Type B pancreatic cell (in vitro differentiated cells): ENCODE data around the gene ANKRD33B. TPM values are rescaled to one million over a fixed set of nuclear protein-coding genes. Genes with fewer than 3 reads are reported as not detected.

Source experiments
- DNase-seq: peaks from one replicate; pipeline ENCODE4 v3.0.0; 2021; ENCODE audit warnings: mixed read lengths; ENCODE audit not compliant: unreplicated experiment; ENCODE audit errors: extremely low spot score
- H3K27ac Mint-ChIP-seq: 2 replicates; pipeline ENCODE4 v1.8.0; 2021; ENCODE audit warnings: mild to moderate bottlenecking, mixed read lengths
- H3K27me3 Mint-ChIP-seq: 2 replicates; pipeline ENCODE4 v1.8.0; 2021; ENCODE audit warnings: mixed read lengths
- H3K36me3 Mint-ChIP-seq: 2 replicates; pipeline ENCODE4 v1.8.0; 2021; ENCODE audit warnings: mixed read lengths
- H3K4me1 Mint-ChIP-seq: one replicate; pipeline ENCODE4 v1.8.0; 2021; ENCODE audit warnings: mixed read lengths; ENCODE audit not compliant: unreplicated experiment
- H3K4me3 Mint-ChIP-seq: 2 replicates; pipeline ENCODE4 v1.8.0; 2021; ENCODE audit warnings: mild to moderate bottlenecking, mixed read lengths
- H3K9me3 Mint-ChIP-seq: 2 replicates; pipeline ENCODE4 v1.8.0; 2021; ENCODE audit warnings: mixed read lengths
- total RNA-seq: library from RNA; stranded (reverse); gene quantifications from 2 replicates; pipeline ENCODE4 v1.2.1, GENCODE V29; 2021; ENCODE audit warnings: low replicate concordance
- TF ChIP-seq, protein P1 (sequence below): fragments of 200-600 bp; sonication (generic); conservative IDR thresholded peaks from 2 replicates; pipeline ENCODE4 v1.5.0; 2021; ENCODE audit warnings: antibody characterized with exemption, mild to moderate bottlenecking

ANKRD33B gene
- total RNA-seq, 1 donor from 2014 or later: 3.4 TPM

DNA sequence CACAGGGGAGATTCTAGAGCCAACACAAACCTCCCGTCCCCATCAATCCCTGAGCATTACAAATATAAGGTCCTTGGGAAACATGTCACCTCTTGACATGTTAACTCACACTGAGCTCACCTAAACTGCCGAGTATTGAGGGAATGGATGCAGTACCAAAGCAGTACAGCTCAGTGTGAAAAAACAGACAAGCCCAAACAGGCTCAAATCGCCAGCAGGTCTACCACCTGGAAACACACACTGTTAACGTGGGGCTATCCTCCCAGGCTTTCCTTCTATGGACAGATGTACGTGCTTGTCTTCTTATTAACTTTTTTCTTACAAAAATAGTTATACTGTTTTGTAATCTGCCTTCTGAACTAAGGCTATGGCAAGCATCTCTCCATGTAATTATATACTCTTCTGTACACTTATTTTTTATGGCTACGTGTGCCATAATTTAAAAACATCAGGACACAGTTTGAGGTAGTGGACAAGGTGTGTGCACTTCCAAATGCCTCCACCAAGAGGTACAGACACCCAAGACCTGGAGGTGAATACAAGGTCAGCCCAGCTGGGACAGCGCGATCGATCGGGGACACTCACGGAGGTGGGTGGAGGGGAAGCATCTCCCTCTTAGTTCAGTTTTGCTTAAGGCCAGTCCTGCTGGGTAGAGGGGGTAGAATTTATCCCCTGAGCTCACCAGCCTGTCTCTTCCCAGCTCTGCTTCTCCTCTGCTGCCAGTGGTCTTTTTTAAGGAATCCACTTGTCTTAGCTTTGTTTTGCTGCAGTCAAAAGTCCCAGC, 120.6 kb downstream of the ANKRD33B start:
- H3K4me1 Mint-ChIP-seq: peaks cover 5% of the 10 kb centered on the region
- DNase-seq: no peak
- H3K27ac Mint-ChIP-seq: no peak overlapping the region
- TF ChIP-seq, protein P1, sequence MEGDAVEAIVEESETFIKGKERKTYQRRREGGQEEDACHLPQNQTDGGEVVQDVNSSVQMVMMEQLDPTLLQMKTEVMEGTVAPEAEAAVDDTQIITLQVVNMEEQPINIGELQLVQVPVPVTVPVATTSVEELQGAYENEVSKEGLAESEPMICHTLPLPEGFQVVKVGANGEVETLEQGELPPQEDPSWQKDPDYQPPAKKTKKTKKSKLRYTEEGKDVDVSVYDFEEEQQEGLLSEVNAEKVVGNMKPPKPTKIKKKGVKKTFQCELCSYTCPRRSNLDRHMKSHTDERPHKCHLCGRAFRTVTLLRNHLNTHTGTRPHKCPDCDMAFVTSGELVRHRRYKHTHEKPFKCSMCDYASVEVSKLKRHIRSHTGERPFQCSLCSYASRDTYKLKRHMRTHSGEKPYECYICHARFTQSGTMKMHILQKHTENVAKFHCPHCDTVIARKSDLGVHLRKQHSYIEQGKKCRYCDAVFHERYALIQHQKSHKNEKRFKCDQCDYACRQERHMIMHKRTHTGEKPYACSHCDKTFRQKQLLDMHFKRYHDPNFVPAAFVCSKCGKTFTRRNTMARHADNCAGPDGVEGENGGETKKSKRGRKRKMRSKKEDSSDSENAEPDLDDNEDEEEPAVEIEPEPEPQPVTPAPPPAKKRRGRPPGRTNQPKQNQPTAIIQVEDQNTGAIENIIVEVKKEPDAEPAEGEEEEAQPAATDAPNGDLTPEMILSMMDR: no peak
- H3K27me3 Mint-ChIP-seq: no peaks in the 10 kb centered on the region
- no peak overlapping the region for H3K4me3 Mint-ChIP-seq
- peaks cover 34% of the 10 kb centered on the region for H3K36me3 Mint-ChIP-seq
- H3K9me3 Mint-ChIP-seq: peaks cover 5% of the 10 kb centered on the region

DNA sequence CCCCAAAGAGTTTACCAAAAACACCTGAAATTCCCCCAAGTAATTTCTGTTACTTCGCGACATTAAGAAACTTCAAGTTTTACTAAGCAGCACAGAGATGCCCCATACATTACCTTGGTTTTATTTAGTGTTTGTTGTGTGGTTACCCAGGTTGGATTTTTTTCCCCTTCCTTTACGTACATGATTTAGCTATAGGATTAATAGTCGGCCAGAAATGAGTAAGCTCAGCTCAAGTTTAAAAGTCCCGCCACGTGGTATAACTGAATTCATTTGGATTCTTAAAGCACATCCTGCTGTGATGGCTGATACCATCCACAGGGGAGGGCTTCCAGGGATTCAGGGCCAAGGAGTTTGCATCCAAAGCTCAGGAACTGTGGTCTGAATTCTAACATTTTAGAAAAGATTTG, 121.2 kb downstream of the ANKRD33B start:
- H3K4me1 Mint-ChIP-seq: peaks cover 5% of the 10 kb centered on the region
- DNase-seq: no peak
- TF ChIP-seq, protein P1: no peak
- no peaks in the 10 kb centered on the region for H3K27me3 Mint-ChIP-seq
- H3K9me3 Mint-ChIP-seq: peaks cover 5% of the 10 kb centered on the region
- H3K27ac Mint-ChIP-seq: no peak overlapping the region
- H3K36me3 Mint-ChIP-seq: peaks cover 37% of the 10 kb centered on the region
- H3K4me3 Mint-ChIP-seq: no peak overlapping the region

DNA sequence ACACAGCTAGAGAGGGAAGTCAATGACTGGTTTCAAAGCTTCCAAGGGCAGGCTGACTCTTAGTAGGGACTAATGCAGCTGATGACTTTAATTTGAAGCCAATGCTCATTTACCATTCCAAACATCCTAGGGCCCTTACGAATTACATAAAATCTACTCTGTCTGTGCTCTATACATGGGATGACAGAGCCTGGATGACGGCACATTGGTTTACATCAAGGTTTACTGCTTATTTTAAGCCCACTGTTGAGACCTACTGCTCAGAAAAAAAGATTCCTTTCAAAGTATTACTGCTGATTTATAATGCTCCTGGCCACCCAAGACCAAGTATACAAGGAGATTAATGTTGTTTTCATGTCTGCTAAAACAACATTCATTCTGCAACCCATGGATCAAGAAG, 123.0 kb downstream of the ANKRD33B start:
- H3K9me3 Mint-ChIP-seq: peaks cover 5% of the 10 kb centered on the region
- no peak for DNase-seq
- no peaks in the 10 kb centered on the region for H3K27me3 Mint-ChIP-seq
- TF ChIP-seq, protein P1: no peak
- H3K36me3 Mint-ChIP-seq: peaks cover 39% of the 10 kb centered on the region
- peaks cover 9% of the 10 kb centered on the region for H3K4me1 Mint-ChIP-seq
- no peak overlapping the region for H3K27ac Mint-ChIP-seq
- H3K4me3 Mint-ChIP-seq: no peak overlapping the region

DNA sequence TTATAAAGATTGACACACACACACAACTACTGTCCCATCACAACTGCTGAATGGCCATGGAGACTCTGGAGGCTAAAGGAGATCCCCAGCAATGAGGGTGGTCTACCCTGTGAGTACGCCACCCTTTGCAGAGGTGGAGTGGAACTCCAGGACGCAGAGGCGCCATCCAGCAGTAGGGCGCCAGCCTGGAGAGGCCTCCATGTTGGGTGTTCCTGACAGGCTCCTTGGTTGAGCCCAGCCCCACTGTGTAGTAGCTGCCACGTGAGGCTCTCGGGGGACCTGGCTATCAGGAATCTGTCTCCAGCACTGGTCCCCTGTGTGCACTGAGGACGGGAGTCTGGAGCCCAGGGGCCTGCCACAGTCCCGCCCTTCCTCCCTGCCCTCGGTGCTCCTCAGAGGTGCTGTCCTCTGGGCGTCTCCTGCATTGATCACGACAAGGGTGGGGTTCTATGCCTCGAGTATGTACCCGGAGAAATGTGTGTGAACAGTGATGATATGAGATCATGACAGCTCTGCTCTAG, 124.8 kb downstream of the ANKRD33B start:
- TF ChIP-seq, protein P1: no peak
- no peaks in the 10 kb centered on the region for H3K27me3 Mint-ChIP-seq
- peaks cover 9% of the 10 kb centered on the region for H3K4me1 Mint-ChIP-seq
- no peak overlapping the region for H3K4me3 Mint-ChIP-seq
- peaks cover 39% of the 10 kb centered on the region for H3K36me3 Mint-ChIP-seq
- no peak overlapping the region for H3K27ac Mint-ChIP-seq
- H3K9me3 Mint-ChIP-seq: peaks cover 5% of the 10 kb centered on the region
- no peak for DNase-seq

DNA sequence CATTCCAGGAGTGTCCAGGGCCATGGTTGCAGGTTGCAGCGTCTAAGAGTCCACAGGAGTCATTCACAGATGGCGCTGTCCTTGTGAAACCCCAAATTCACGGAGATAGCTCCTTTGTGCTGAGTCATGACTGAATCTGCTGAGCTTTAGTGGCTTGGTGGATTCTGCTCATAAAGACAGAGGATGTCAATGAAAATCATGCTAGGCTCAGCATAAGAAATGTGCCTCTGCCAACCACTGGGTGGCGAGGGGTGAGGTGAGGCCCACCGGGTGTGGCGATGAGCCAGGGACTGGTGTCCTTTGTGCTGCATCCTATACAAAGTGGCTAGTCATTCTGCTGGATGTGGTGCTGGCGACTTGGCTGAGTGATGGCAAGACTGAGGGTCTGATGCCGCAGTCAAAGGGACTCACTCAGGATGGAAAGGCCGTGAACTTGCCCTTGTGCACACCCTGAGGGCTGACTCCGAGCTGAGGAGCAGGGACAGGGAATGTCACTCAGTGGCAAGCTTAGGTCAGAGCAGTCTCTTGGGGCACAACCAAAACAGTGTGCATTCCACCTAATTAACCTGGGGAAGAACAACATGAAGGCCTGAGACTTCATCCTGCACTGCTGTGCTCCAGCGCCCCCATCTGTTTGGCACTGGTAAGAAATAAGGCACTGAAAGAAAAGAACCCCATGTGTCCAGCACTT, 125.7 kb downstream of the ANKRD33B start:
- DNase-seq: no peak
- Mint-ChIP-seq H3K4me1 (peaks cover 9% of the 10 kb centered on the region), H3K27me3 (no peaks in the 10 kb centered on the region), H3K36me3 (peaks cover 39% of the 10 kb centered on the region), H3K27ac (no peak overlapping the region), H3K4me3 (no peak overlapping the region), H3K9me3 (peaks cover 5% of the 10 kb centered on the region)
- TF ChIP-seq, protein P1: peak; percentile 47
